Epithelial cell of esophagus (primary cell): ENCODE measurements around the gene FKBP5.

Experiments
- DNase-seq: peaks from one replicate; pipeline ENCODE4 v3.0.0; 2010; ENCODE audit warnings: low read depth
- H3K4me3 ChIP-seq: 2 replicates; pipeline ENCODE4 v1.5.1; 2011; ENCODE audit warnings: mild to moderate bottlenecking, low read length, control low read depth
- TF ChIP-seq, protein P1 (sequence below): IDR thresholded peaks from 2 replicates; pipeline ENCODE4 v1.5.1; 2011; ENCODE audit warnings: low read depth, mild to moderate bottlenecking, low read length, control low read depth, inconsistent platforms; ENCODE audit not compliant: insufficient read depth; ENCODE audit errors: missing control alignments

Gene FKBP5

DNA sequence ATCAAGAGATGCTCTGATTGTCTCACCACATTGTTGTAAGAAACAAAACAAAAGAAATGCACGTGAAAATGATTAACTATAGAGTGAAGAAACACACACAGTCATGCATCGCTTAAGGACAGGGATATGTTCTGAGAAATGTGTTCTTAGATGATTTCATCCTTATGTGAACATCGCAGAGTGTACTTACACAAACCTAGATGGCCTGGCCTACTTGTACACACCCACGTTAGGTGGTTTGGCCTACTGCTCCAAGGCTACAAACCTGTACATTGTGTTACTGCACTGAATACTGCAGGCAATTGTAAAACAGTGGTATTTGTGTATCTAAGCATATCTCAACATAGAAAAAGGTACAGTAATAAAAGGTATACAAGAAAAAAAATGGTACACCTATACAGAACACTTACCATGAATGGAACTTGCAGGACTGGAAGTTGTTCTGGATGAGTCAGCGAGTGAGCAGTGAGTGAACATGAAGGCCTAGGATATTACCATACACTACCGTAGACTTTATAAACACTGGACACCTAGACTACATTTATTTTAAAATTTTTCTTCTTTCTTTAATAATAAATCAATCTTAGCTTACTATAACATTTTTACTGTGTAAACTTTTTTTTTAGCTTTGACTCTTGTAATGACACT, 48.6 kb downstream of the FKBP5 start:
- peak; percentile 86 for DNase-seq
- TF ChIP-seq, protein P1, sequence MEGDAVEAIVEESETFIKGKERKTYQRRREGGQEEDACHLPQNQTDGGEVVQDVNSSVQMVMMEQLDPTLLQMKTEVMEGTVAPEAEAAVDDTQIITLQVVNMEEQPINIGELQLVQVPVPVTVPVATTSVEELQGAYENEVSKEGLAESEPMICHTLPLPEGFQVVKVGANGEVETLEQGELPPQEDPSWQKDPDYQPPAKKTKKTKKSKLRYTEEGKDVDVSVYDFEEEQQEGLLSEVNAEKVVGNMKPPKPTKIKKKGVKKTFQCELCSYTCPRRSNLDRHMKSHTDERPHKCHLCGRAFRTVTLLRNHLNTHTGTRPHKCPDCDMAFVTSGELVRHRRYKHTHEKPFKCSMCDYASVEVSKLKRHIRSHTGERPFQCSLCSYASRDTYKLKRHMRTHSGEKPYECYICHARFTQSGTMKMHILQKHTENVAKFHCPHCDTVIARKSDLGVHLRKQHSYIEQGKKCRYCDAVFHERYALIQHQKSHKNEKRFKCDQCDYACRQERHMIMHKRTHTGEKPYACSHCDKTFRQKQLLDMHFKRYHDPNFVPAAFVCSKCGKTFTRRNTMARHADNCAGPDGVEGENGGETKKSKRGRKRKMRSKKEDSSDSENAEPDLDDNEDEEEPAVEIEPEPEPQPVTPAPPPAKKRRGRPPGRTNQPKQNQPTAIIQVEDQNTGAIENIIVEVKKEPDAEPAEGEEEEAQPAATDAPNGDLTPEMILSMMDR = no peak

DNA sequence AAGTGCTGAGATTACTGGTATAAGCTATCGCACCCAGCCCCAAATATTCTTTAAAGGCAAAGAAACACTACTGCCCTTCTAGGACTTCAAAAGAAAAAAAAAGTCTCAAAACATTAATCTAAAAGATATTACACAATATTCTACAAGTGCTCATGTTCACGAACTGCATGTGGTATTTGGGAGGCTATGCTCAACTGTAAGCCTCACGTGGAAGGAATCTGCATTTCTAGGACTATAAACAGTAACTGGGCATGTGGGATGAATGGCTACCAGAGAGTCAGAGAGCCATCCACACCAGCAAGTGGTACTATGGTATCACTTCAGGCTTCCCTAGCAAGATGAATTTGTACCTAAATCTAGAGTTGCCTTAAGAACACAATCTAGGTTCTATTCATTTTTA, 50.0 kb downstream of the FKBP5 start:
- H3K4me3 ChIP-seq = no peak overlapping the region
- TF ChIP-seq, protein P1 = no peak
- no peak for DNase-seq

More for the DNA sequence above, 48.6 kb downstream of the FKBP5 start:
- H3K4me3 ChIP-seq = no peak overlapping the region

DNA sequence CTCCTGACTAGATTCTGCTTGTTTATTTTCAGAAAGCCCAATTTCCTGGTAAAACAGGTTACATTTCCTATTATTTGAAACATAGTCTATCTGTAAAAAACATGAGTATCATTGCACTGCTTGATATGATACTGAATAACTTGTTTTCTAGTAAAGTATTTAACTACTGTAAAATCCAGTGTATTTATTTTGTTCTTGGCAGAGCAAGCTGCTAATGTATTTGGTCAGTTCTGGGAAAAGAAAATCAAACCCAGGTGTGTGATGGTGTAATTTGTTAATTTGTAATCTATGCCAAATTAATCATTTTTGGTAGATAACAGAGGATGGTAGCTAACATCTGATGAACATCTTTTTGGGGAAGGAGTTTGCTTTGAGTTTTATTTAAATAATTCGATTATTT, 50.8 kb downstream of the FKBP5 start:
- H3K4me3 ChIP-seq = no peak overlapping the region
- TF ChIP-seq, protein P1 = no peak
- DNase-seq = no peak

DNA sequence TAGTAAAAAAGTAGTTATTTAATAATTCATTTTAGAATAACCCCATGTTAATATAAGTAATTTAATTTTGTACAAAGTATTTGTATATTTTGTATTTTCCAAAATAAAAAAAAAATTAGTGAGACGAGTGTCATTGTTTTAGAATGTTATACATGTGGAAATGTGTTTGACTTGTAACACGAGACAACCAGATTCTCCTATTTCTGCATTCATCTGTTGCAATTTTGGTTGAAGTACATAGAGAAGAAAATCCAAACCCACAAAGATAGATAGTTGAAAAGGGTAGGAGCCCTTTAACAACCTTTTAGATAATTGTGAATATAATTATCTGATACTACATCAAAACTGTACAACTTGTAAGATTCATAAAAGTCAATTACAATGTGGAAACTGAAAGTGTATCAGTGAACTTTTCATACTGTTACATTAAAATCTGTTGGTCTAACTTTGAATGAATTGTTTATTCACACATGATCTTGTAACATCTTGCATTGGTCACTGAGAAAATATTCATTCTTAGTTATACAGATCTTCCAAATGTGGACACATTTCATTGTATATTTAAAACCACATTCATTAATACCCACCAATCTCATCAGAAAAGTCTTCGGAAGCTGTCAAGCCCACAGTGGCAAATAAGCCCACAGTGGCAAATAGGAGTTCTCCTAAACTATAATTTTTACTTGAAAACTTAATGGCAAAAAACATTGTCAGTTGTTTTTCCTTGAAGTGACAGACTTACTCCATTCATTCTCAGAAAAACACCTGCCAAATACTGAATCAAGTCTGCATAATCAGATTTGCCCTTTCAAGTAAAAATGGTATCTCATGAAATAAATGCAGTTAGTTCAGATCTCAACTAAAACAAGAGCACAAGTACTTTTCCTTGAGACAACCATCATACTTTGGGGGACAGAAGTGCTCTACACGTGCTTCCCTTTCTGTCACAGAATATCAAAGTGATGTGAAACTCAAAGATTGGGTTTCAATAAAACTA, 52.8 kb downstream of the FKBP5 start:
- TF ChIP-seq, protein P1 = no peak
- no peak overlapping the region for H3K4me3 ChIP-seq
- DNase-seq = no peak

DNA sequence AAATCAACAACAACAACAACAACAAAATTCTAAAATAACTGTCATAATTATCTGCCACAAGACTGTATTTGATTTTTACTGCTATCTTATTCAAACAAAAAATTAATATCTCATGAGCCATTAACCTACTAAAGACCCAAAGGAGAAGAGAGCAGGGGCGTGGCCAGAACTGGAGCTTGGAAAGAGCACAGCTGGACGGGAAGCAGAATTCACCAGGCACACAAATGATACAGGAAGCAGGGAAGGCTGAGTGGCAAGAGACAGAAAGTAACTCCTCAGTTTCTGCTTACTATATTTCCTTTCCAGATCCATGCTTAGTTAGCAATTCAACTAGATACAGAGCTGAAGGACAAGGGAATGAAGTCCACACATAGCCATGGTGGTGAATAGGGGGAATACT, 54.4 kb downstream of the FKBP5 start:
- no peak for DNase-seq
- no peak overlapping the region for H3K4me3 ChIP-seq
- TF ChIP-seq, protein P1 = no peak

DNA sequence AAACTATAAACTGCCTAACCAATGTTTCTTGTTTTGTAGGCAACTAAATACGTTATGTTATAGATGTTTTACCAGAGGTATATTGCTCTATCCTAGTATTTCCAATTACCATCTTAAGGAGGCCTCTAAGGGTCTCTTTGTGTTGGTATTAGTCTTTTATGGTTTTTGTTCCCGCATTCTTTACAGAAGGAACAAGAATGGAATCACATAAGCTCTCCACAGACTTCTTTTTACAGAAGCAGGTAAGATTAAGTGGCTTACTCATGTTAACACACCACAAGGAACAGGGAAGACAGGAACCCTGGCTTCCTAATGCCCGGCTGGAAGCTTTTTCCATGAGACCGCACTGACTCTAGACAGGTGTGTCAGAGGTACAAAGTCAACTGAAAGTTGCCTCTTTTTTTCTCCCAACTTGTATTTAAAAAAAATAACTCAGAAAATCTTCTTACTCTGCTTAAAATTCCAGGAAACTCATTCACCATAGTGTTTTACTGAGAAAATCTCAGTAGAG, 55.1 kb downstream of the FKBP5 start:
- DNase-seq = peak; percentile 5
- TF ChIP-seq, protein P1 = no peak
- H3K4me3 ChIP-seq = no peak overlapping the region
